Adrenal gland (tissue), 12 donors: ENCODE measurements around the gene ORC5. TPM values are rescaled to one million over a fixed set of nuclear protein-coding genes. Genes with fewer than 3 reads are reported as not detected.

Source experiments
- DNase-seq, 7 donors: peaks; one replicate each; pipeline ENCODE4 v3.0.0-alpha.2; 2019 to 2020
- H3K27ac ChIP-seq, 5 donors: fragments of 200-600 bp; sonication (generic) in 4 of 5; 1 replicate in 3 of 5; 2 replicates in 2 of 5; pipeline versions ENCODE4 v1.5.1 to v1.8.0; 2016 to 2020; ENCODE audit warnings: mild to moderate bottlenecking in 1 of 5
- H3K27me3 ChIP-seq: fragments of 200-600 bp; 2 replicates; pipeline ENCODE4 v1.8.0; 2021
- H3K36me3 ChIP-seq, 2 donors: fragments of 200-600 bp; replicated peaks in 1 of 2; 1 replicate in 1 of 2; 2 replicates in 1 of 2; pipeline versions ENCODE4 v1.5.1 to v1.8.0; 2018 to 2022
- H3K4me1 ChIP-seq, 2 donors: fragments of 200-600 bp; replicated peaks in 1 of 2; 1 replicate in 1 of 2; 2 replicates in 1 of 2; pipeline versions ENCODE4 v1.5.1 to v1.8.0; 2018 to 2021
- H3K4me3 ChIP-seq, 4 donors: fragments of 200-600 bp; sonication (generic) in 3 of 4; one replicate each; pipeline ENCODE4 v1.5.1; 2016 to 2018
- H3K9me3 ChIP-seq, 3 donors: fragments of 200-600 bp; sonication (generic) in 1 of 3; replicated peaks in 1 of 3; 1 replicate in 2 of 3; 2 replicates in 1 of 3; pipeline versions ENCODE4 v1.5.1 to v1.8.0; 2016 to 2021
- CTCF ChIP-seq, 6 experiments: fragments of 450-650 bp in 4 of 6; fragments of 200-600 bp in 2 of 6; sonication (generic) in 1 of 6; IDR thresholded peaks; 1 replicate in 5 of 6; 2 replicates in 1 of 6; pipeline versions ENCODE4 v1.5.1 to v1.8.0; 2016 to 2021; ENCODE audit warnings: antibody characterized with exemption in 6 of 6, mild to moderate bottlenecking in 2 of 6, moderate library complexity in 1 of 6
- POLR2A ChIP-seq, 2 donors: fragments of 450-650 bp; IDR thresholded peaks; one replicate each; pipeline ENCODE4 v1.6.1; 2017; ENCODE audit warnings: antibody characterized with exemption in 2 of 2, mild to moderate bottlenecking in 2 of 2, moderate library complexity in 1 of 2
- WGBS, 4 donors: extraction: QIAGEN DNeasy Blood & Tissue Kit in 2 of 4; methylation state at CpG; one replicate each; pipeline versions ENCODE4 v1.1.5 to v1.1.7; 2013 to 2017; 5-methylcytosine and 5-hydroxymethylcytosine counted together
- intact Hi-C, 2 donors: fragments of 100-400 bp; cut with DNase I; formaldehyde crosslinking; loops; one replicate each; pipeline versions ENCODE4 v1.14.1 to v1.15.0; 2022 to 2023
- polyA plus RNA-seq, 3 donors: library from polyadenylated mRNA; stranded (reverse); fragments of 200-250 nt in 2 of 3; fragments of 350-450 nt in 1 of 3; fragmentation: Illumina TruSeq in 1 of 3; extraction: RNeasy Lipid Tissue Mini Kit (QIAGEN cat#74804) in 1 of 3; gene quantifications; one replicate each; pipeline ENCODE4 v1.2.3, GENCODE V29; 2013 to 2014
- total RNA-seq, 9 donors: library from RNA; depleted of rRNA in 4 of 9; stranded (reverse); fragments of >200 nt in 4 of 9; fragments of 120-200 nt in 1 of 9; fragmentation: NEBNext Ultra II Directional in 1 of 9; extraction: Animal tissue kit (Norgen Biotek cat#: 25700) in 1 of 9; gene quantifications; one replicate each; pipeline versions ENCODE4 v1.1.0 to v1.2.4, GENCODE V29; 2013 to 2023
- donor health status: healthy with polysubstance abuse.
- donor health status: Bipolar disorder and iron deficiency.
- donor health status: DM: yes; HTN: yes; CAD: no.
- donor health status: DM: no; HTN: no; CAD: no.
- donor health status: DM: no; HTN: no; CAD: no.
- donor health status: DM: yes; HTN: yes; CAD: no.

Gene ORC5
- total and polyA plus RNA-seq, 12 donors: 4.5 to 97.7 (median 18.6) TPM

- H3K36me3 ChIP-seq: peaks cover 0 to 3% of the 10 kb centered on the region in 2 donors
- H3K27ac ChIP-seq: no peak overlapping the region
- TF ChIP-seq CTCF (IDR thresholded peaks at IDR 0.05) (no peak), POLR2A (IDR thresholded peaks at IDR 0.05) (no peak)
- intact Hi-C loops: no loop called here
- WGBS, 4 donors: 87 to 94% (median 92%) methylated on average over 3 of the region's 3 CpGs
- peaks cover 0 to 4% (median 0%) of the 10 kb centered on the region in 3 donors for H3K9me3 ChIP-seq
- no peaks in the 10 kb centered on the region for H3K4me1 ChIP-seq
- no peak for DNase-seq
- no peaks in the 10 kb centered on the region for H3K27me3 ChIP-seq
- no peak overlapping the region for H3K4me3 ChIP-seq
Observed at GRCh38 chr7:104123786-104124185, 84.0 kb downstream of the ORC5 start.

GRCh38 chr7:104113788-104114187 lies 94.0 kb downstream of the ORC5 start:
- no peak overlapping the region for H3K4me3 ChIP-seq
- H3K27ac ChIP-seq: no peak overlapping the region
- no peaks in the 10 kb centered on the region for H3K9me3 ChIP-seq
- intact Hi-C loops: no loop called here
- no peaks in the 10 kb centered on the region for H3K4me1 ChIP-seq
- TF ChIP-seq POLR2A (IDR thresholded peaks at IDR 0.05) (no peak), CTCF (IDR thresholded peaks at IDR 0.05) (no peak)
- no peaks in the 10 kb centered on the region for H3K27me3 ChIP-seq
- 88 to 94% (median 93%) methylated on average over 2 of the region's 2 CpGs for WGBS, 4 donors
- H3K36me3 ChIP-seq: no peaks in the 10 kb centered on the region
- DNase-seq: no peak

GRCh38 chr7:104112623-104113022 lies 95.2 kb downstream of the ORC5 start:
- WGBS, 4 donors: 73 to 90% (median 77%) methylated on average over 1 of the region's 1 CpG
- intact Hi-C loops: no loop called here
- H3K4me1 ChIP-seq: no peaks in the 10 kb centered on the region
- H3K27me3 ChIP-seq: no peaks in the 10 kb centered on the region
- H3K9me3 ChIP-seq: no peaks in the 10 kb centered on the region
- no peak for DNase-seq
- no peak overlapping the region for H3K27ac ChIP-seq
- no peak overlapping the region for H3K4me3 ChIP-seq
- TF ChIP-seq POLR2A (IDR thresholded peaks at IDR 0.05) (no peak), CTCF (IDR thresholded peaks at IDR 0.05) (no peak)
- H3K36me3 ChIP-seq: no peaks in the 10 kb centered on the region

GRCh38 chr7:104111271-104111670 lies 96.5 kb downstream of the ORC5 start:
- Histone ChIP-seq H3K27me3 (no peaks in the 10 kb centered on the region), H3K9me3 (no peaks in the 10 kb centered on the region), H3K36me3 (no peaks in the 10 kb centered on the region), H3K4me1 (no peaks in the 10 kb centered on the region), H3K4me3 (no peak overlapping the region), H3K27ac (no peak overlapping the region)
- intact Hi-C loops: no loop called here
- TF ChIP-seq POLR2A (IDR thresholded peaks at IDR 0.05): no peak
- no peak for DNase-seq
- 55 to 71% (median 65%) methylated on average over 2 of the region's 2 CpGs for WGBS, 4 donors

- TF ChIP-seq CTCF (IDR thresholded peaks at IDR 0.05) (no peak), POLR2A (IDR thresholded peaks at IDR 0.05) (no peak)
- Histone ChIP-seq H3K4me1 (no peaks in the 10 kb centered on the region), H3K36me3 (no peaks in the 10 kb centered on the region), H3K4me3 (no peak overlapping the region), H3K9me3 (no peaks in the 10 kb centered on the region), H3K27ac (no peak overlapping the region), H3K27me3 (no peaks in the 10 kb centered on the region)
- WGBS, 4 donors: 68 to 79% (median 75%) methylated on average over 3 of the region's 3 CpGs
- intact Hi-C loops: no loop called here
- no peak for DNase-seq
Observed at GRCh38 chr7:104106108-104106905, 101.5 kb downstream of the ORC5 start.
